ENCODE measurements around the gene PLCB2.

DNA sequence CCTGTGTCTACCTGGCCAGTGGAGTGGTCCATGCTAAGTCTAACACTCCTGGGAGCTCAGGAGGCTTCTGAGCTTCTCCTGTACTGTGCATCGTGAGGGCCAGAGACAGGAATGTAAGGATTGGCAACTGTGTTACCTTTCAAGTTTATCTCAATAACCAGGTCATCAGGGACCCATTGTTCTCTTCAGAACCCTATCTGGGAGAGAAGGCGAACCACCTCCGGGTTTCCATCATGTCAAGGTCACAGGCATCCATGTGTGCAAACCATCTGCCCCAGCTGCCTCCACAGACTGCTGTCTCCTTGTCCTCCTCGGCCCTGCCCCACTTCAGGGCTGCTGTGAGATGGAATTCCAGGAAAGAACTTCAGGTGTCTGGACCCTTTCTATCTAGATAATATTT, 30.8 kb downstream of the PLCB2 start:
- TF ChIP-seq, protein P1, sequence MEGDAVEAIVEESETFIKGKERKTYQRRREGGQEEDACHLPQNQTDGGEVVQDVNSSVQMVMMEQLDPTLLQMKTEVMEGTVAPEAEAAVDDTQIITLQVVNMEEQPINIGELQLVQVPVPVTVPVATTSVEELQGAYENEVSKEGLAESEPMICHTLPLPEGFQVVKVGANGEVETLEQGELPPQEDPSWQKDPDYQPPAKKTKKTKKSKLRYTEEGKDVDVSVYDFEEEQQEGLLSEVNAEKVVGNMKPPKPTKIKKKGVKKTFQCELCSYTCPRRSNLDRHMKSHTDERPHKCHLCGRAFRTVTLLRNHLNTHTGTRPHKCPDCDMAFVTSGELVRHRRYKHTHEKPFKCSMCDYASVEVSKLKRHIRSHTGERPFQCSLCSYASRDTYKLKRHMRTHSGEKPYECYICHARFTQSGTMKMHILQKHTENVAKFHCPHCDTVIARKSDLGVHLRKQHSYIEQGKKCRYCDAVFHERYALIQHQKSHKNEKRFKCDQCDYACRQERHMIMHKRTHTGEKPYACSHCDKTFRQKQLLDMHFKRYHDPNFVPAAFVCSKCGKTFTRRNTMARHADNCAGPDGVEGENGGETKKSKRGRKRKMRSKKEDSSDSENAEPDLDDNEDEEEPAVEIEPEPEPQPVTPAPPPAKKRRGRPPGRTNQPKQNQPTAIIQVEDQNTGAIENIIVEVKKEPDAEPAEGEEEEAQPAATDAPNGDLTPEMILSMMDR (IDR thresholded peaks at IDR 0.05), result no peak
- TF ChIP-seq POLR2A (IDR thresholded peaks at IDR 0.05), result no peak
